HG03521 (cell line): Measurements from ENCODE around the gene GSTA1.
"Not testable (repeated sequence)": the region's sequence is repeated elsewhere in the genome, so short reads cannot be mapped to it uniquely, and the experiment has no call there.

ENCODE experiments used
- ATAC-seq: cut with Tn5 transposase; IDR thresholded peaks from one replicate; pipeline ENCODE4 v1.9.1; 2021; ENCODE audit warnings: mild to moderate bottlenecking, moderate library complexity; ENCODE audit not compliant: unreplicated experiment

The GSTA1 gene

DNA sequence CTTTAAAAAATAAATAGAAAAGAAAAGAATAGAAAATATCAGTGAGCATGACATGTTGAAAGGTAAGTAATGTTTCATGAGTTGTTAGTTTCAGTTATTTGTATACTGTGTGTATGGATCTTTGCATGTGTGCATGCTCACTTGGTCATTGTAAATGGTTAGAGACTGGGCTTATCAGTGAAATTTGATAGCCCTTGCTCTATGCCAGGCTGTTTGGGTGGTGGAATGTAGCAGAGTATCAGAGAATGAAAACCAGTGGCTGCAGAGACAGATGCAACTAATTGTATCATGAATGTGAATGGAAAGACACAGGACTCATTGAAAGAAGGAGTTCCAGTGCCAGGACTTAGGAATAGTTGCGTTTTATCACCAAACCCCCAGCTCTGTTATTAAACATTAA, 44.5 kb downstream of the GSTA1 start:
- ATAC-seq = no peak

DNA sequence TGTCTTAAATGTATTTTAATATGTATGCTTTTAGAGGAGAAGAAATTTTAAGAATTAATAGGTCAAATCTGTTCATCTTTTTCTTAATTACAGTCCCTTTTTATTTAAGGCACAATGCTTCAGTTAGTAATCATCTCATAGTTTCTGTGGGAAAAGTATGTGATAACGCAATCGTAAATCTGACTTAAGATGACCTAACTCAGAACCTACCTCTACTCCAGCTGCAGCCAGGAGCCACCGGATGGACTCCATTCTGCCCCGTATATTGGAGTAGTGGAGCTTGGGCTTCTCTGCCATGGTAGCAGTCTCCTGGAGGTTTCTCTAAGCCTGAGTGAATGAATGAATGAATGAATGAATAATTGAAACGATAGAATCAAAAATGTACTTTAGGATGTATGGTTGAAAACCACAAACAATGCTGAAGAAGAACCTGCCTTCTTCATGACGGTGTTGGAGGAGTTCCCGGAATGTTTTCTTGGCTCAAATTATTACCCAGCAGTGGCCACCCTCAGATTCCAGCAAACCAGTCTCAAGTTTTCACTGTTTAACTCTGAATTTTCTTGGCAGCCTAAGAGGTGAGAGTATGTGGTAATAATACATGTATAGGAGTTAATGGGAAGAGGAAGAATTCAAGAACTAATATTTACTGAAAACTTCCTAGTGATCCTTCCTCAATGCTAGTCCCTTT, 45.8 kb downstream of the GSTA1 start:
- not testable (repeated sequence) for ATAC-seq

- ATAC-seq = no peak
These were observed 49.2 kb downstream of the GSTA1 start for GRCh38 chr6:52754443-52754842.

DNA sequence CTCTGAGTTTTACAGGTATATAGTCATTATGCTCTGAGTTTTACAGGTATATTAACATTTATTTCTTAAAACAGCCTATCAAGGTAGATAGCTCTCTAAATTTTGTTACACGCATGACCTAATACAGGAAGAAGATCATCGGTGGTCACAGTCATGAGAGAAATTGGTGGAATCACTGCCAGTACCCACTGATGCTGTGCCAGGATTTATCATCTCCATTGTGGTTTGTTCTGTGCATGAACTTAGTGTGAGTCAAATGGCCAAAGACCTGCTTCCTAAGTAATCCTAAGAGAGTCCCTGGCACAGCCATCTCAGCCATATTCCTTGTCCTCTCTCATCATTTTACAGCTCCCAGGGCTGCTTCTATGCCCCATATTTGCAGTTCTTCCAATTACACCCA, 50.5 kb downstream of the GSTA1 start:
- not testable (repeated sequence) for ATAC-seq

DNA sequence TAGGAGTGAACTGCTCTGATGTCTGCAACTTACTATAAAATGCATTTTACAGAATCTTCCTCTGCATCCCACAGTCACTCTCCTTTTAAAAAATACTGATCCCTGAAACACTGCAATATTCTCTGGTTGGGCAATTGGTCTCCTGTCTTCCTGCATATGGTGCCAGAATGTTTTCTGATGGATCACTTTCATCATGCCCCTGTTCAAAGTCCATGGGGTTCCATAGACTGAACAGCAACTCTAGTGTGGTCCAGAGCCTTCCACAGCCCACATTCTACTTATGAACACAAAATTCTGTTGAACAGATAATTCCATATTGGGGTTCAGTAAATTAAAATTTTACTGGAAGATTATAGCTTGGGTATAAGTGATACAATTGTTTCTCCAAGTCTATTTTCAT, 51.3 kb downstream of the GSTA1 start:
- ATAC-seq = no peak

- no peak for ATAC-seq
These were observed 54.0 kb downstream of the GSTA1 start for GRCh38 chr6:52749556-52750152.

- ATAC-seq = not testable (repeated sequence)
These were observed 56.3 kb downstream of the GSTA1 start for GRCh38 chr6:52747301-52747700.

DNA sequence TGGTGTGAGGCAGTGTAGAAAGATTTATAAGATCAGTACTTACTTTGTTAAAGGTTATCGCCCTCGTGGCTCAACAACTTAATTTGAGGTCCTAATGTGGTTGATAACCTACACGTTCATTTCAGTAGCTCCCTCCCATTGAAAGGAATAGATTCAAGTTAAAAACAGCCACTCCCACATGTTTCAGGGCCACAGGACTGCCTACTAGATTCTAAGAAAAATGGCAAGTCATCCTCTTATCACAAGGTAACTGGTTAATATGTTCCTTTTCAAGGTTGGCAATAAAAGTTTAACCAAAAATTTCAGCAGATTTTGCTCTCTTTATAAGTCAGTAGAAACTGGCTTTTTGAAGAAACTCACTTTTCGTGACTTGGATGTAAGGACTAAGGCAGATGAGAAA, 57.4 kb downstream of the GSTA1 start:
- ATAC-seq = no peak

GRCh38 chr6:52745764-52746201, 57.8 kb downstream of the GSTA1 start:
- ATAC-seq = no peak

DNA sequence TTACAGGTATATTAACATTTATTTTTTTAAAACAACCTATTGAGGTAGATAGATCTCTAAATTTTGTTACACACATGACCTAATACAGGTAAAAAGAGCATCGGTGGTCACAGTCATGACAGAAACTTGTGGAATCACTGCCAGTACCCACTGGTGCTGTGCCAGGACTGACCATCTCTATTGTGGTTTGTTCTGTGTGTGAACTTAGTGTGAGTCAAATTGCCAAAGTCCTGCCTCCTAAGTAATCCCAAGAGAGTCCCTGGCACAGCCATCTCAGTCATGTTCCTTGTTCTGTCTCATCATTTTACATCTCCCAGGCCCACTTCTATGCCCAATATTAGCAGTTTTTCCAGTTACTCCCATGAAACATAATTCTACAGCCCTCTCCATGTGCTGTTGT, 61.7 kb downstream of the GSTA1 start:
- no peak for ATAC-seq
